IMR-90 (cell line): ENCODE data around the gene SNRPA1.

Experiments
- CTCF ChIP-seq: conservative IDR thresholded peaks from 2 replicates; pipeline ENCODE4 v1.5.1; 2012; ENCODE audit warnings: mild to moderate bottlenecking, low read depth, low read length, improper control_type of control experiment
- ELK1 ChIP-seq: fragments of 150-350 bp; IDR thresholded peaks from 2 replicates; pipeline ENCODE4 v1.6.1; 2016; ENCODE audit warnings: low read depth, mild to moderate bottlenecking, low read length, moderate library complexity, borderline replicate concordance
- FOS ChIP-seq: fragments of 150-350 bp; IDR thresholded peaks from 2 replicates; pipeline ENCODE4 v1.6.1; 2016; ENCODE audit warnings: low read depth, low read length
- MAFK ChIP-seq: IDR thresholded peaks from 2 replicates; pipeline ENCODE4 v1.6.1; 2012; ENCODE audit warnings: low read depth, low read length, improper control_type of control experiment
- MAZ ChIP-seq: IDR thresholded peaks from 2 replicates; pipeline ENCODE4 v1.6.1; 2012; ENCODE audit warnings: low read depth, mild to moderate bottlenecking, low read length, improper control_type of control experiment, moderate library complexity, borderline replicate concordance
- POLR2A ChIP-seq: IDR thresholded peaks from 2 replicates; pipeline ENCODE4 v1.6.1; 2012; ENCODE audit warnings: mild to moderate bottlenecking, low read depth, low read length
- RAD21 ChIP-seq: IDR thresholded peaks from 2 replicates; pipeline ENCODE4 v1.6.1; 2012; ENCODE audit warnings: low read length, improper control_type of control experiment
- RCOR1 ChIP-seq: IDR thresholded peaks from 2 replicates; pipeline ENCODE4 v1.6.1; 2012; ENCODE audit warnings: mild to moderate bottlenecking, low read length, improper control_type of control experiment; ENCODE audit not compliant: insufficient replicate concordance
- RFX5 ChIP-seq: IDR thresholded peaks from 2 replicates; pipeline ENCODE4 v1.8.0; 2012; ENCODE audit warnings: low read depth, mild to moderate bottlenecking, low read length, moderate library complexity
- SMC3 ChIP-seq: fragments of 150-350 bp; IDR thresholded peaks from 2 replicates; pipeline ENCODE4 v1.6.1; 2016; ENCODE audit warnings: low read depth, mild to moderate bottlenecking, antibody characterized with exemption, low read length, moderate library complexity
- TF ChIP-seq, protein P1 (sequence below): fragments of 150-350 bp; IDR thresholded peaks from 2 replicates; pipeline ENCODE4 v1.6.1; 2017; ENCODE audit warnings: mild to moderate bottlenecking, antibody characterized with exemption, low read length, low read depth

DNA sequence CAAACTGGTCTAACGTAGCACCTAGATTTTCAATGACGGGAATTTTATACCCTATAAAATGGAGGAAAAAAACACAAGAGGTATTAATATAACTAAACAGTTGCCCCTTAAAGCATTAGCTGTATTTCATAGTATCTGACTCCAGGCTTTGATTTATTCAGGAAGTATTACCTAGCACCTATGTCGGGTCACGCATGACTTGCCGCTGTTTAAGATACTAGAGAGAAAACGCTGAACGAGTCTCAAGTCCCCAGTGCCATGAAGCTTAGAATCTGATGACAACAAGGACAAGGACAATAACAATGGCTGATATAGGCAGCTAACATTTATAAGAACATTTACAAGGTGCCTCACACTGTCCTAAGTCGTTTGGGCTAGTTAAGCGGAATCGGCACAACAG lies 1.9 kb downstream of the SNRPA1 start:
- TF ChIP-seq CTCF (no peak), RAD21 (no peak), POLR2A (no peak), ELK1 (no peak), SMC3 (no peak), RCOR1 (no peak), FOS (no peak), RFX5 (no peak), MAZ (no peak), MAFK (no peak)
- TF ChIP-seq, protein P1, sequence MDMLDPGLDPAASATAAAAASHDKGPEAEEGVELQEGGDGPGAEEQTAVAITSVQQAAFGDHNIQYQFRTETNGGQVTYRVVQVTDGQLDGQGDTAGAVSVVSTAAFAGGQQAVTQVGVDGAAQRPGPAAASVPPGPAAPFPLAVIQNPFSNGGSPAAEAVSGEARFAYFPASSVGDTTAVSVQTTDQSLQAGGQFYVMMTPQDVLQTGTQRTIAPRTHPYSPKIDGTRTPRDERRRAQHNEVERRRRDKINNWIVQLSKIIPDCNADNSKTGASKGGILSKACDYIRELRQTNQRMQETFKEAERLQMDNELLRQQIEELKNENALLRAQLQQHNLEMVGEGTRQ = no peak
